Mammary epithelial cell (primary cell): ENCODE results near the gene FSTL3.

Source experiments
- EZH2 ChIP-seq: IDR thresholded peaks from 2 replicates; pipeline ENCODE4 v1.6.1; 2012; ENCODE audit warnings: low read length, inconsistent platforms, borderline replicate concordance
- TF ChIP-seq, protein P1 (sequence below), 2 donors: IDR thresholded peaks in 1 of 2; conservative IDR thresholded peaks in 1 of 2; 2 replicates each; pipeline ENCODE4 v1.5.1; 2011 to 2012; ENCODE audit warnings: inconsistent platforms in 2 of 2, low read length in 2 of 2, mild to moderate bottlenecking in 2 of 2, control low read depth in 1 of 2, low read depth in 1 of 2; ENCODE audit not compliant: insufficient read depth in 1 of 2; ENCODE audit errors: extremely low read depth in 1 of 2

DNA sequence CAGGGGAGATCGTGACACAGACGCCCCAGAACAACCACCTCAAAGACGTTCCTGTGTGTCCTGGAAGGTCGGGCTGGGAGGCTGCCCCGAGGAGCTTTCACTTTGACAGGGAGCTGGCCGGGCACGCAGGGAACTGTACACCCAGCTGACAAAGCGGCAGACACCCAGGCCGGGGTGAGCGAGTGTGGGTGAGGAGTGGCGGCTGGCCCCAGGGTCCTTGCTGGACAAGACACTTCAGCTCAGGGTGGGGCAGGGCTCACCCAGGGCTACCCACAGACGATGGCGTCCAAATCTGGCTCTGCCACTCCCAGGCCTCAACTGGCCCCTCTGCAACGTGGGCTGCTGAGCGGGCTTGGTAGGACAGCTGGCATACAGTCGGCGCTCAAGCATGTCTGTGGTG is 34.5 kb upstream of the FSTL3 start:
- TF ChIP-seq, protein P1, sequence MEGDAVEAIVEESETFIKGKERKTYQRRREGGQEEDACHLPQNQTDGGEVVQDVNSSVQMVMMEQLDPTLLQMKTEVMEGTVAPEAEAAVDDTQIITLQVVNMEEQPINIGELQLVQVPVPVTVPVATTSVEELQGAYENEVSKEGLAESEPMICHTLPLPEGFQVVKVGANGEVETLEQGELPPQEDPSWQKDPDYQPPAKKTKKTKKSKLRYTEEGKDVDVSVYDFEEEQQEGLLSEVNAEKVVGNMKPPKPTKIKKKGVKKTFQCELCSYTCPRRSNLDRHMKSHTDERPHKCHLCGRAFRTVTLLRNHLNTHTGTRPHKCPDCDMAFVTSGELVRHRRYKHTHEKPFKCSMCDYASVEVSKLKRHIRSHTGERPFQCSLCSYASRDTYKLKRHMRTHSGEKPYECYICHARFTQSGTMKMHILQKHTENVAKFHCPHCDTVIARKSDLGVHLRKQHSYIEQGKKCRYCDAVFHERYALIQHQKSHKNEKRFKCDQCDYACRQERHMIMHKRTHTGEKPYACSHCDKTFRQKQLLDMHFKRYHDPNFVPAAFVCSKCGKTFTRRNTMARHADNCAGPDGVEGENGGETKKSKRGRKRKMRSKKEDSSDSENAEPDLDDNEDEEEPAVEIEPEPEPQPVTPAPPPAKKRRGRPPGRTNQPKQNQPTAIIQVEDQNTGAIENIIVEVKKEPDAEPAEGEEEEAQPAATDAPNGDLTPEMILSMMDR (conservative IDR thresholded peaks at IDR 0.05 in 1 of 2, IDR thresholded peaks at IDR 0.05 in 1 of 2; ENCODE audit: extremely low read depth in 1 of 2, insufficient read depth in 1 of 2, low read depth in 1 of 2, low read length in 2 of 2): no peak
- no peak for TF ChIP-seq EZH2
